GM12878 (cell line): Measurements from ENCODE around the gene ZNF213. TPM values are rescaled to one million over a fixed set of nuclear protein-coding genes. Genes with fewer than 3 reads are reported as not detected.
A peak's percentile ranks its signal among the peaks of the same experiment; 100 is the strongest.

ENCODE experiments used
- ATAC-seq: fragments of 200-7000 bp; cut with Tn5 transposase; 3 replicates; pipeline ENCODE4 v1.9.1; 2020; ENCODE audit warnings: mild to moderate bottlenecking, moderate library complexity
- BruUV-seq: library from RNA; stranded (reverse); fragments of 400-500 nt; replicated peaks from 2 replicates; lab custom pipeline; 2021; lab: Mats Ljungman, UMichigan
- CTCF ChIA-PET: fragments of 300-600 bp; sonication (Branson Sonifier 250); formaldehyde crosslinking; extraction: SDS; loops from one replicate; lab custom pipeline; 2021; ENCODE audit warnings: inconsistent platforms; lab: Yijun Ruan, JAX
- POLR2A ChIA-PET: fragments of 350-600 bp; formaldehyde crosslinking; extraction: SDS; loops from one replicate; lab custom pipeline; 2021; ENCODE audit warnings: inconsistent platforms; lab: Charles Lee
- RAD21 ChIA-PET: fragments of 300-600 bp; sonication (Branson Sonifier 250); formaldehyde crosslinking; loops from one replicate; lab custom pipeline; 2023; ENCODE audit warnings: antibody characterized with exemption; ENCODE audit not compliant: unreplicated experiment; lab: Charles Lee
- SMC1A ChIA-PET: fragments of 300-600 bp; sonication (Branson Sonifier 250); formaldehyde crosslinking; loops from one replicate; lab custom pipeline; 2023; ENCODE audit not compliant: unreplicated experiment, uncharacterized antibody; lab: Charles Lee
- DNase-seq: peaks from one replicate; pipeline ENCODE4 v3.0.0-alpha.2; 2011; ENCODE audit warnings: low read depth, low spot score
- FAIRE-seq: peaks from 3 replicates; lab custom pipeline; 2011; peaks lifted over from hg19 to GRCh38; lab: Jason Lieb, UNC
- H2AFZ ChIP-seq: 2 replicates; pipeline ENCODE4 v1.6.0; 2011; ENCODE audit warnings: low read depth, low read length, control low read depth; ENCODE audit not compliant: control insufficient read depth
- H3K27ac ChIP-seq: 2 replicates; pipeline ENCODE4 v1.5.1; 2011; ENCODE audit warnings: control low read depth; ENCODE audit not compliant: control insufficient read depth, insufficient read depth
- H3K27me3 ChIP-seq, 2 experiments: replicated peaks in 1 of 2; 2 replicates each; pipeline versions ENCODE4 v1.6.0 to v1.6.1; 2011; ENCODE audit warnings: low read length in 1 of 2; ENCODE audit not compliant: control insufficient read depth in 2 of 2, insufficient read depth in 2 of 2
- H3K36me3 ChIP-seq, 2 experiments: 2 replicates each; pipeline ENCODE4 v1.5.1; 2011; ENCODE audit warnings: low read length in 1 of 2; ENCODE audit not compliant: control insufficient read depth in 2 of 2, insufficient read depth in 2 of 2
- H3K4me1 ChIP-seq: 2 replicates; pipeline ENCODE4 v1.6.1; 2011; ENCODE audit warnings: mild to moderate bottlenecking, low read length, moderate library complexity, mixed read lengths; ENCODE audit not compliant: control insufficient read depth, insufficient read depth
- H3K4me2 ChIP-seq: 2 replicates; pipeline ENCODE4 v1.6.0; 2011; ENCODE audit warnings: control low read depth; ENCODE audit not compliant: control insufficient read depth, insufficient read depth
- H3K4me3 ChIP-seq: fragments of 200-600 bp; sonication (generic); 2 replicates; pipeline ENCODE4 v1.5.1; 2016
- H3K79me2 ChIP-seq: 2 replicates; pipeline ENCODE4 v1.6.0; 2011; ENCODE audit warnings: low read length; ENCODE audit not compliant: control insufficient read depth, insufficient read depth
- H3K9ac ChIP-seq: 2 replicates; pipeline ENCODE4 v1.8.0; 2011; ENCODE audit warnings: low read length, control low read depth, mixed read lengths; ENCODE audit not compliant: control insufficient read depth, insufficient read depth
- H3K9me3 ChIP-seq: replicated peaks from 3 replicates; pipeline ENCODE4 v1.5.1; 2011; ENCODE audit warnings: mild to moderate bottlenecking, low read length; ENCODE audit not compliant: control insufficient read depth, insufficient read depth
- H4K20me1 ChIP-seq: 2 replicates; pipeline ENCODE4 v1.6.0; 2011; ENCODE audit not compliant: control insufficient read depth, insufficient read depth
- CREM ChIP-seq: IDR thresholded peaks from 2 replicates; pipeline ENCODE4 v1.6.1; 2014; ENCODE audit warnings: antibody characterized with exemption, low read depth
- CTCF ChIP-seq, 3 experiments: IDR thresholded peaks in 2 of 3; conservative IDR thresholded peaks in 1 of 3; 2 replicates each; pipeline ENCODE4 v1.5.1; 2011; ENCODE audit warnings: low read depth in 3 of 3, low read length in 3 of 3, mild to moderate bottlenecking in 3 of 3, control low read depth in 2 of 3, moderate library complexity in 2 of 3, inconsistent platforms in 1 of 3, mixed read lengths in 1 of 3; ENCODE audit not compliant: control insufficient read depth in 2 of 3, insufficient read depth in 1 of 3; ENCODE audit errors: extremely low read depth in 1 of 3
- IRF4 ChIP-seq: IDR thresholded peaks from 2 replicates; pipeline ENCODE4 v1.6.1; 2011; ENCODE audit warnings: low read depth, low read length
- NBN ChIP-seq: fragments of 450-650 bp; IDR thresholded peaks from 2 replicates; pipeline ENCODE4 v1.6.1; 2016
- NFXL1 ChIP-seq: fragments of 450-650 bp; IDR thresholded peaks from 2 replicates; pipeline ENCODE4 v1.6.1; 2017; ENCODE audit warnings: antibody characterized with exemption, mild to moderate bottlenecking, borderline replicate concordance
- RAD21 ChIP-seq: IDR thresholded peaks from 2 replicates; pipeline ENCODE4 v1.6.1; 2011; ENCODE audit warnings: mild to moderate bottlenecking, low read depth, low read length, moderate library complexity; ENCODE audit not compliant: insufficient read depth
- RUNX3 ChIP-seq: IDR thresholded peaks from 2 replicates; pipeline ENCODE4 v1.6.1; 2012; ENCODE audit warnings: low read length, inconsistent platforms
- SIX5 ChIP-seq: IDR thresholded peaks from 2 replicates; pipeline ENCODE4 v1.6.1; 2011; ENCODE audit warnings: mild to moderate bottlenecking, low read depth, low read length, moderate library complexity; ENCODE audit not compliant: severe bottlenecking
- SMARCA5 ChIP-seq: fragments of 450-650 bp; IDR thresholded peaks from 2 replicates; pipeline ENCODE4 v1.6.1; 2017; ENCODE audit warnings: mild to moderate bottlenecking
- SRF ChIP-seq, 2 experiments: IDR thresholded peaks; 2 replicates each; pipeline ENCODE4 v1.6.1; 2011; ENCODE audit warnings: low read depth in 2 of 2, low read length in 2 of 2, mild to moderate bottlenecking in 1 of 2, moderate library complexity in 1 of 2
- WGBS: methylation state at CpG from one replicate; pipeline ENCODE4 v1.1.6; 2016; ENCODE audit warnings: low lambda C conversion rate; ENCODE audit not compliant: insufficient replicate concordance, insufficient coverage; ENCODE audit errors: missing lambda C conversion rate; 5-methylcytosine and 5-hydroxymethylcytosine counted together
- in situ Hi-C: fragments of 300-500 bp; cut with MboI; formaldehyde crosslinking; loops from 9 replicates; pipeline ENCODE4 v1.14.3; 2018; ENCODE audit warnings: mixed read lengths
- intact Hi-C: fragments of 100-400 bp; cut with micrococcal nuclease; formaldehyde crosslinking; loops from one replicate; pipeline ENCODE4 v1.14.2; 2022; ENCODE audit not compliant: unreplicated experiment
- polyA plus RNA-seq, 11 experiments: library from polyadenylated mRNA; depleted of rRNA in 4 of 11; unstranded in 6 of 11; stranded (reverse) in 5 of 11; fragments of >200 nt; fragmentation: Nextera tagmentation in 4 of 11; fragmentation: Illumina TruSeq in 1 of 11; extraction: Ambion mirVana in 4 of 11; extraction: Trizol in 1 of 11; gene quantifications; 1 replicate in 1 of 11; 2 replicates in 10 of 11; pipeline versions ENCODE4 v1.2.1 to v1.2.3, GENCODE V29; 2011 to 2016; ENCODE audit warnings: inconsistent platforms in 2 of 11, missing spikeins in 2 of 11, low read depth in 1 of 11
- total RNA-seq, 4 experiments: library from RNA; depleted of rRNA in 3 of 4; stranded (reverse); fragments of >200 nt in 3 of 4; fragmentation: Illumina TruSeq in 1 of 4; extraction: Trizol in 1 of 4; gene quantifications; 2 replicates each; pipeline versions ENCODE4 v1.2.1 to v1.2.3, GENCODE V29; 2013 to 2021

ZNF213 gene
- total and polyA plus RNA-seq, 10 of the 15 experiments (the other 5 are each of a cell fraction or from before 2014, with no cell fraction given): 0.53 to 9.4 (median 1.1) TPM

GRCh38 chr16:3101018-3101840 is 33.6 kb upstream of the ZNF213 start:
- in situ Hi-C loops (no loop called here), intact Hi-C loops (loop anchor here (2.0 kb wide), 1 partner anchor 24 kb away; no protein-coding TSS in a partner anchor)
- Histone ChIP-seq H3K4me3 (peak overlapping the region; percentile 34; the same call in 1 of the 2 replicates), H3K79me2 (no peaks in the 10 kb centered on the region), H3K27ac (peak overlapping the region; percentile 27; the same call in 1 of the 2 replicates), H3K9me3 (no peaks in the 10 kb centered on the region), H3K27me3 (no peaks in the 10 kb centered on the region), H4K20me1 (no peaks in the 10 kb centered on the region), H2AFZ (peak overlapping the region; percentile 62), H3K36me3 (no peaks in the 10 kb centered on the region), H3K4me1 (peaks cover 25% of the 10 kb centered on the region), H3K9ac (peak overlapping the region; percentile 30; the same call in 1 of the 2 replicates), H3K4me2 (peak overlapping the region; percentile 45)
- DNase-seq (no peak), ATAC-seq (peak; percentile 39), FAIRE-seq (peak; percentile 85)
- CTCF ChIA-PET: interaction anchor here (0.7 to 21.2 kb wide), 14 partner anchors 10 to 73 kb away, joined by 3 to 396 read pairs (median 4); no protein-coding TSS in a partner anchor
- POLR2A ChIA-PET: interaction anchor here (0.7 to 2.0 kb wide), 8 partner anchors 21 to 365 kb away, joined by 3 to 10 read pairs (median 6); no protein-coding TSS in a partner anchor
- BruUV-seq: no TSS peak
- TF ChIP-seq IRF4: peak; percentile 50; the same call in 1 of the 2 replicates
- peak; percentile 26; the same call in 1 of the 2 replicates for TF ChIP-seq RAD21
- TF ChIP-seq SIX5: no peak
- no peak for TF ChIP-seq SRF (IDR thresholded peaks at IDR 0.05; ENCODE audit: low read depth in 2 of 2, low read length in 2 of 2)
- peak; percentile 57; the same call in 1 of the 2 replicates for TF ChIP-seq CREM
- TF ChIP-seq SMARCA5: peak; percentile 50; the same call in 1 of the 2 replicates
- TF ChIP-seq NFXL1: no peak
- TF ChIP-seq NBN: peak; percentile 59; the same call in 1 of the 2 replicates
- TF ChIP-seq RUNX3: peak; percentile 70
- peak; percentile 60 to 86 (median 68) for TF ChIP-seq CTCF (IDR thresholded peaks at IDR 0.05 in 2 of 3, conservative IDR thresholded peaks at IDR 0.05 in 1 of 3; ENCODE audit: control insufficient read depth in 2 of 3, extremely low read depth in 1 of 3, insufficient read depth in 1 of 3, low read depth in 3 of 3, low read length in 3 of 3)
- SMC1A ChIA-PET: interaction anchor here (0.9 to 7.4 kb wide), 4 partner anchors 11 to 31 kb away, joined by 4 to 67 read pairs (median 6); partner anchors contain the start of gene ZNF205
- WGBS: 53% methylated on average over 26 of the region's 29 CpGs
- RAD21 ChIA-PET: interaction anchor here (0.7 to 5.0 kb wide), 4 partner anchors 24 to 399 kb away, joined by 3 to 38 read pairs (median 4); no protein-coding TSS in a partner anchor
